ENCODE data around the gene PPARA. TPM values are rescaled to one million over a fixed set of nuclear protein-coding genes. Genes with fewer than 3 reads are reported as not detected.

PPARA gene
- total and polyA plus RNA-seq, 2 of the 4 experiments (the other 2 are of a cell fraction) = 3.1 to 7.0 TPM

DNA sequence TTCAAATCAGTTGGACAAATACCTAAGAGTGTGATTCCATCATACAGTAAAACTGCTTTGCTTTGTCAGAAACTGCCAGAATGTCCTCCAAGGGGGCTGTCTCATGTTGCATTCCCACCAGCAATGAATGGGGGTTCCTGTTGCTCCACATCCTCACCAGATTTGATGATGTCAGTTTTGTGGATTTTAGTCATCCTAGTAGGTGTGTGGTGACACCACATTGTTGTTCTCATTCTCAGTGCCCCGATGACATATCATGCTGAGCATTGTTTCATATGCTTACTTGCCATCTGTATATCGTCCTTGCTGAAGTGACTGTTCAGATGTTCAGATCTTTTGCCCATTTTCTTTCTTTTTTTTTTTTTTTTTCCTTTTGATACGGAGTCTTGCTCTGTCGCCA lies 62.7 kb downstream of the PPARA start:
- H3K18ac ChIP-seq (ENCODE audit: low read depth, low read length) = no peak overlapping the region
- no peak for ATAC-seq (ENCODE audit: low read depth)
- H3K4me1 ChIP-seq (ENCODE audit: control insufficient read depth, insufficient read depth, low read length) = no peaks in the 10 kb centered on the region
- H3K27ac ChIP-seq (ENCODE audit: insufficient read depth, low read length) = no peak overlapping the region
- no peak overlapping the region for H3K4me3 ChIP-seq (ENCODE audit: insufficient read depth, low read depth, low read length)
- intact Hi-C loops (cut with micrococcal nuclease) (no loop called here), dilution Hi-C loops (cut with HindIII; ENCODE audit: low sequenced_read_pairs, unreplicated experiment) (no loop called here), in situ Hi-C loops (cut with MboI; ENCODE audit: low sequenced_read_pairs) (no loop called here)
- H3K9me3 ChIP-seq (ENCODE audit: control insufficient read depth, insufficient read depth, low read length) = peaks cover 9% of the 10 kb centered on the region
- no peak overlapping the region for H3K56ac ChIP-seq (ENCODE audit: extremely low read depth, insufficient read depth, low read length)
- H3K9me1 ChIP-seq (ENCODE audit: insufficient read depth, low read length) = 0 out of 2 replicates have a peak, but pooled peaks cover 6% of the 10 kb centered on the region
- H4K91ac ChIP-seq (ENCODE audit: insufficient read depth, low read depth, low read length) = no peak overlapping the region
- no peak for TF ChIP-seq MXI1 (IDR thresholded peaks at IDR 0.05; ENCODE audit: borderline replicate concordance, low read depth, low read length)
- TF ChIP-seq POLR2A (IDR thresholded peaks at IDR 0.05; ENCODE audit: low read depth, low read length) = no peak
- TF ChIP-seq CEBPB (IDR thresholded peaks at IDR 0.05; ENCODE audit: low read depth, low read length) = no peak
- TF ChIP-seq RFX5 (IDR thresholded peaks at IDR 0.05; ENCODE audit: low read depth, low read length) = no peak
- TF ChIP-seq MAZ (IDR thresholded peaks at IDR 0.05; ENCODE audit: borderline replicate concordance, low read depth, low read length) = no peak
- H3K79me1 ChIP-seq (ENCODE audit: low read depth in 1 of 2, low read length in 2 of 2) = no peaks in the 10 kb centered on the region
- peak; percentile 6 for DNase-seq
- H2BK5ac ChIP-seq (ENCODE audit: low read depth, low read length, poor library complexity, severe bottlenecking) = no peak overlapping the region
- no peak overlapping the region for H4K5ac ChIP-seq (ENCODE audit: low read depth, low read length)
- no peak overlapping the region for H2AK5ac ChIP-seq (ENCODE audit: low read depth, low read length)
- H3K36me3 ChIP-seq (ENCODE audit: control insufficient read depth, insufficient read depth, low read length) = peaks cover 31% of the 10 kb centered on the region
- H3K23ac ChIP-seq (ENCODE audit: low read depth, low read length) = no peak overlapping the region
- no peak overlapping the region for H2BK15ac ChIP-seq (ENCODE audit: low read depth, low read length)
- H3K27me3 ChIP-seq (ENCODE audit: control insufficient read depth, insufficient read depth, low read length) = no peaks in the 10 kb centered on the region
- H2AFZ ChIP-seq (replicated peaks; ENCODE audit: low read length, poor library complexity) = no peak overlapping the region
- no TSS peak for BruUV-seq (replicated peaks)
- CTCF ChIA-PET = no interaction called here
- no peak overlapping the region for H3K4me2 ChIP-seq (ENCODE audit: low read depth, low read length)
- H2AK9ac ChIP-seq (replicated peaks; ENCODE audit: low read depth, low read length, poor library complexity) = no peak overlapping the region
- H3K14ac ChIP-seq (replicated peaks; ENCODE audit: low read depth, low read length) = no peak overlapping the region
- no peak overlapping the region for H3K4ac ChIP-seq (ENCODE audit: low read depth, low read length)
- no peak overlapping the region for H2BK20ac ChIP-seq (ENCODE audit: low read depth, low read length)
- no peak overlapping the region for H3K9ac ChIP-seq (ENCODE audit: low read depth, low read length)
- H2BK120ac ChIP-seq (ENCODE audit: low read depth, low read length) = no peak overlapping the region
- POLR2A ChIA-PET (ENCODE audit: unreplicated experiment) = no interaction called here
- H4K20me1 ChIP-seq (ENCODE audit: insufficient read depth, low read length) = no peaks in the 10 kb centered on the region
- H4K8ac ChIP-seq (ENCODE audit: low read depth in 2 of 2, low read length in 2 of 2) = no peak overlapping the region
- WGBS, 2 experiments (ENCODE audit: extremely low coverage in 2 of 2, insufficient read length in 1 of 2) = 100% methylated on average over 1 of the region's 4 CpGs; no CpG with 5 or more reads in 1 of the 2 experiments

Data from IMR-90 (cell line).